Stimulated activated CD4-positive, alpha-beta T cell treated with anti-CD3 and anti-CD28 coated beads, Interleukin-12 subunit alpha, Interleukin-12 subunit beta, amount 100 ng/mL, for 4 hours (primary cell): ENCODE data around the gene NCK2.

ENCODE experiments used
- DNase-seq: peaks from one replicate; pipeline ENCODE4 v3.0.0-alpha.2; 2020

The NCK2 gene

GRCh38 chr2:105857076-105857740, 112.5 kb downstream of the NCK2 start:
- DNase-seq: peak; percentile 29

- peak; percentile 22 for DNase-seq
These were observed 114.4 kb downstream of the NCK2 start for GRCh38 chr2:105858868-105859693.

GRCh38 chr2:105859694-105859951, 114.9 kb downstream of the NCK2 start:
- no peak for DNase-seq

- no peak for DNase-seq
These were observed 115.9 kb downstream of the NCK2 start for GRCh38 chr2:105860567-105860966.

GRCh38 chr2:105861200-105861599, 116.5 kb downstream of the NCK2 start:
- no peak for DNase-seq

GRCh38 chr2:105862843-105863242, 118.1 kb downstream of the NCK2 start:
- DNase-seq: no peak

GRCh38 chr2:105864262-105864661, 119.5 kb downstream of the NCK2 start:
- no peak for DNase-seq

GRCh38 chr2:105865222-105865913, 120.7 kb downstream of the NCK2 start:
- DNase-seq: no peak

GRCh38 chr2:105866216-105867185, 121.8 kb downstream of the NCK2 start:
- DNase-seq: no peak

- DNase-seq: no peak
These were observed 122.9 kb downstream of the NCK2 start for GRCh38 chr2:105867587-105867986.

GRCh38 chr2:105868060-105868459, 123.3 kb downstream of the NCK2 start:
- DNase-seq: no peak

- DNase-seq: no peak
These were observed 124.6 kb downstream of the NCK2 start for GRCh38 chr2:105869341-105869740.

- DNase-seq: no peak
These were observed 125.3 kb downstream of the NCK2 start for GRCh38 chr2:105870062-105870461.

- no peak for DNase-seq
These were observed 126.1 kb downstream of the NCK2 start for GRCh38 chr2:105870858-105871257.

GRCh38 chr2:105872142-105872728, 127.5 kb downstream of the NCK2 start:
- DNase-seq: no peak

- DNase-seq: no peak
These were observed 128.1 kb downstream of the NCK2 start for GRCh38 chr2:105872830-105873229.

GRCh38 chr2:105873281-105873680, 128.6 kb downstream of the NCK2 start:
- no peak for DNase-seq

GRCh38 chr2:105873721-105874120, 129.0 kb downstream of the NCK2 start:
- DNase-seq: peak; percentile 44

- no peak for DNase-seq
These were observed 129.8 kb downstream of the NCK2 start for GRCh38 chr2:105874466-105874865.

GRCh38 chr2:105875241-105875640, 130.5 kb downstream of the NCK2 start:
- DNase-seq: no peak

GRCh38 chr2:105876191-105876590, 131.5 kb downstream of the NCK2 start:
- DNase-seq: no peak

- DNase-seq: no peak
These were observed 133.2 kb downstream of the NCK2 start for GRCh38 chr2:105877945-105878344.
